DMS79 treated with DMSO at 0.1 percent for 48 hours (cell line): ENCODE data around the gene MAML3.

ENCODE experiments used
- DNase-seq: peaks from one replicate; lab custom pipeline; 2025; lab: John Stamatoyannopoulos, UW

MAML3 gene

GRCh38 chr4:139781066-139781465 lies 372.9 kb downstream of the MAML3 start:
- DNase-seq: no peak

- DNase-seq: no peak
Observed at GRCh38 chr4:139779691-139780090, 374.3 kb downstream of the MAML3 start.

GRCh38 chr4:139777757-139778156 lies 376.2 kb downstream of the MAML3 start:
- no peak for DNase-seq

- DNase-seq: no peak
Observed at GRCh38 chr4:139776235-139776634, 377.7 kb downstream of the MAML3 start.

- no peak for DNase-seq
Observed at GRCh38 chr4:139774759-139775487, 379.1 kb downstream of the MAML3 start.

- no peak for DNase-seq
Observed at GRCh38 chr4:139773560-139774318, 380.2 kb downstream of the MAML3 start.

GRCh38 chr4:139770361-139770760 lies 383.6 kb downstream of the MAML3 start:
- DNase-seq: no peak

- DNase-seq: no peak
Observed at GRCh38 chr4:139769364-139769763, 384.6 kb downstream of the MAML3 start.

- no peak for DNase-seq
Observed at GRCh38 chr4:139768896-139769295, 385.1 kb downstream of the MAML3 start.

- DNase-seq: no peak
Observed at GRCh38 chr4:139768366-139768765, 385.6 kb downstream of the MAML3 start.

GRCh38 chr4:139767585-139767984 lies 386.4 kb downstream of the MAML3 start:
- no peak for DNase-seq

GRCh38 chr4:139767168-139767567 lies 386.8 kb downstream of the MAML3 start:
- DNase-seq: no peak

GRCh38 chr4:139764686-139765310 lies 389.2 kb downstream of the MAML3 start:
- DNase-seq: no peak

- no peak for DNase-seq
Observed at GRCh38 chr4:139764182-139764581, 389.8 kb downstream of the MAML3 start.

- peak; percentile 34 for DNase-seq
Observed at GRCh38 chr4:139763672-139764071, 390.3 kb downstream of the MAML3 start.

- no peak for DNase-seq
Observed at GRCh38 chr4:139763205-139763604, 390.8 kb downstream of the MAML3 start.

GRCh38 chr4:139762720-139763119 lies 391.3 kb downstream of the MAML3 start:
- no peak for DNase-seq

- no peak for DNase-seq
Observed at GRCh38 chr4:139761461-139761860, 392.5 kb downstream of the MAML3 start.

GRCh38 chr4:139760567-139760966 lies 393.4 kb downstream of the MAML3 start:
- DNase-seq: no peak

- no peak for DNase-seq
Observed at GRCh38 chr4:139759097-139759496, 394.9 kb downstream of the MAML3 start.

GRCh38 chr4:139756391-139757180 lies 397.4 kb downstream of the MAML3 start:
- DNase-seq: no peak

GRCh38 chr4:139754938-139755337 lies 399.0 kb downstream of the MAML3 start:
- no peak for DNase-seq
